ENCODE measurements around the gene SNX11.
"Not testable (repeated sequence)": the region's sequence is repeated elsewhere in the genome, so short reads cannot be mapped to it uniquely, and the experiment has no call there.

The SNX11 gene

GRCh38 chr17:48071654-48072053, 35.9 kb upstream of the SNX11 start:
- Histone ChIP-seq H3K4me3 (ENCODE audit: low read depth, low read length) (no peak overlapping the region), H3K4me1 (ENCODE audit: control insufficient read depth, insufficient read depth, low read length) (no peaks in the 10 kb centered on the region), H3K9me3 (ENCODE audit: control insufficient read depth, insufficient read depth, low read depth, low read length) (no peaks in the 10 kb centered on the region), H3K27ac (ENCODE audit: extremely low read depth, low read depth, low read length) (no peak overlapping the region), H3K36me3 (ENCODE audit: control insufficient read depth in 2 of 2, insufficient read depth in 1 of 2, low read length in 2 of 2) (peaks cover 67 to 92% of the 10 kb centered on the region in 2 experiments)
- TF ChIP-seq GLI2 (tag by site-specific recombination; IDR thresholded peaks at IDR 0.05; ENCODE audit: borderline replicate concordance, low read depth) (no peak), ZNF830 (tag by site-specific recombination; IDR thresholded peaks at IDR 0.05; ENCODE audit: low read depth) (no peak), ZNF292 (tag by site-specific recombination; IDR thresholded peaks at IDR 0.05; ENCODE audit: borderline replicate concordance, low read depth) (no peak), ZNF558 (tag by site-specific recombination; IDR thresholded peaks at IDR 0.05) (no peak)
- CTCF ChIA-PET: interaction anchor here (10.4 kb wide), 1 partner anchor 43 kb away, joined by 197 read pairs; no protein-coding TSS in a partner anchor
- POLR2A ChIA-PET: no interaction called here

GRCh38 chr17:48072811-48073210, 34.8 kb upstream of the SNX11 start:
- H3K9me3 ChIP-seq (ENCODE audit: control insufficient read depth, insufficient read depth, low read depth, low read length); H3K27ac ChIP-seq (ENCODE audit: extremely low read depth, low read depth, low read length); H3K4me3 ChIP-seq (ENCODE audit: low read depth, low read length); POLR2A ChIA-PET; H3K4me1 ChIP-seq (ENCODE audit: control insufficient read depth, insufficient read depth, low read length): not testable (repeated sequence)
- H3K36me3 ChIP-seq (ENCODE audit: control insufficient read depth in 2 of 2, insufficient read depth in 1 of 2, low read length in 2 of 2): peaks cover 70 to 86% of the 10 kb centered on the region in 2 experiments
- CTCF ChIA-PET: interaction anchor here (0.6 to 10.4 kb wide), 7 partner anchors 8 to 55 kb away, joined by 5 to 197 read pairs (median 9); partner anchors contain the start of gene NFE2L1

GRCh38 chr17:48073566-48074094, 33.9 kb upstream of the SNX11 start:
- not testable (repeated sequence) for H3K27ac ChIP-seq (ENCODE audit: extremely low read depth, low read depth, low read length); H3K9me3 ChIP-seq (ENCODE audit: control insufficient read depth, insufficient read depth, low read depth, low read length); H3K4me1 ChIP-seq (ENCODE audit: control insufficient read depth, insufficient read depth, low read length); H3K4me3 ChIP-seq (ENCODE audit: low read depth, low read length)
- CTCF ChIA-PET: interaction anchor here (0.7 to 10.4 kb wide), 21 partner anchors 8 to 545 kb away, joined by 3 to 197 read pairs (median 5); partner anchors contain the start of genes CDK5RAP3 and NFE2L1
- peaks cover 62 to 78% of the 10 kb centered on the region in 2 experiments for H3K36me3 ChIP-seq (ENCODE audit: control insufficient read depth in 2 of 2, insufficient read depth in 1 of 2, low read length in 2 of 2)
- POLR2A ChIA-PET: interaction anchor here (0.7 to 2.2 kb wide), 2 partner anchors 25 to 136 kb away, joined by 4 to 8 read pairs; no protein-coding TSS in a partner anchor

- Histone ChIP-seq H3K36me3 (ENCODE audit: control insufficient read depth in 2 of 2, insufficient read depth in 1 of 2, low read length in 2 of 2) (peaks cover 54 to 74% of the 10 kb centered on the region in 2 experiments), H3K4me3 (ENCODE audit: low read depth, low read length) (no peak overlapping the region), H3K27ac (ENCODE audit: extremely low read depth, low read depth, low read length) (peak overlapping the region; percentile 44; the same call in 1 of the 2 replicates), H3K9me3 (ENCODE audit: control insufficient read depth, insufficient read depth, low read depth, low read length) (no peaks in the 10 kb centered on the region), H3K4me1 (ENCODE audit: control insufficient read depth, insufficient read depth, low read length) (no peaks in the 10 kb centered on the region)
- CTCF ChIA-PET: interaction anchor here (0.5 to 10.4 kb wide), 39 partner anchors 9 to 1308 kb away, joined by 3 to 197 read pairs (median 4); partner anchors contain the start of genes CDK5RAP3 and NFE2L1
- TF ChIP-seq ZNF654 (tag by site-specific recombination; IDR thresholded peaks at IDR 0.05; ENCODE audit: low read depth): peak; percentile 75
- TF ChIP-seq ZNF140 (tag by site-specific recombination; IDR thresholded peaks at IDR 0.05): no peak
- peak; percentile 61; the same call in 1 of the 2 replicates for TF ChIP-seq EGR2 (tag by site-specific recombination; IDR thresholded peaks at IDR 0.05; ENCODE audit: low read depth)
- TF ChIP-seq ZNF350 (tag by site-specific recombination; IDR thresholded peaks at IDR 0.05): no peak
- no peak for TF ChIP-seq ZNF169 (tag by site-specific recombination; IDR thresholded peaks at IDR 0.05)
- TF ChIP-seq KLF10 (tag by site-specific recombination; IDR thresholded peaks at IDR 0.05): 0 out of 2 replicates have a peak, but pooled peaks have one; percentile 21
- TF ChIP-seq ZNF18 (tag by site-specific recombination; IDR thresholded peaks at IDR 0.05): no peak
- 0 out of 2 replicates have a peak, but pooled peaks have one; percentile 13 for TF ChIP-seq PRDM1 (tag by site-specific recombination; IDR thresholded peaks at IDR 0.05)
- TF ChIP-seq ZNF660 (tag by site-specific recombination; IDR thresholded peaks at IDR 0.05): peak; percentile 84; the same call in 1 of the 2 replicates
- TF ChIP-seq CTCF (tag by site-specific recombination; IDR thresholded peaks at IDR 0.05): peak; percentile 23; the same call in 1 of the 2 replicates
- peak; percentile 57 for TF ChIP-seq ZFHX2 (tag by site-specific recombination; conservative IDR thresholded peaks at IDR 0.05)
- 0 out of 2 replicates have a peak, but pooled peaks have one; percentile 22 for TF ChIP-seq ZBTB6 (tag by site-specific recombination; IDR thresholded peaks at IDR 0.05)
- POLR2A ChIA-PET: interaction anchor here (0.6 to 2.2 kb wide), 3 partner anchors 10 to 1603 kb away, joined by 3 to 8 read pairs (median 5); no protein-coding TSS in a partner anchor
Observed at GRCh38 chr17:48074322-48075081, 33.1 kb upstream of the SNX11 start.
